GM23248 (cell line): ENCODE results near the gene NPPB.

Experiments
- EZH2 ChIP-seq: fragments of 200-600 bp; sonication (generic); IDR thresholded peaks from 2 replicates; pipeline ENCODE4 v1.6.1; 2018; ENCODE audit warnings: antibody characterized with exemption, mild to moderate bottlenecking; ENCODE audit not compliant: insufficient read depth, poor library complexity, severe bottlenecking
- EZH2phosphoT487 ChIP-seq: fragments of 200-600 bp; sonication (generic); IDR thresholded peaks from 2 replicates; pipeline ENCODE4 v1.6.1; 2018; ENCODE audit warnings: antibody characterized with exemption, moderate library complexity, mild to moderate bottlenecking, low read depth; ENCODE audit not compliant: insufficient read depth

DNA sequence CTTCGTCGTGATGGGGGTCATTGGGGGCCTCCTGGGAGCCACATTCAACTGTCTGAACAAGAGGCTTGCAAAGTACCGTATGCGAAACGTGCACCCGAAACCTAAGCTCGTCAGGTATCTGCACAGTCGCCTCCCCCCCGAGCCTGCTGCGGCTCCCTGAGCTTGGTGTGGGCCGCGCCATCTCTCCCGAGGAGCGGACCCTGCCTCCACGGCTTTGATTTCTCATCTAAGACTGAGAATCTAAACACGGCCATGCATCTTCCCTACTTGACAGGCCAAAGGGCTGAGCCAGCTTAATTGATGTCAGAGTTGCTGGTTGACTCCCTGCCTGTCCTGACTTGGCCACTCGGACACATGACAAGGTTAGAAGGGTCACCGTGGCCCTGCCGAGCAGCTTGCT, 30.2 kb downstream of the NPPB start:
- TF ChIP-seq EZH2 (no peak), EZH2phosphoT487 (no peak)
